Neural cell (in vitro differentiated cells): ENCODE measurements around the gene RFX3.

Experiments
- EP300 ChIP-seq: fragments of 450-650 bp; conservative IDR thresholded peaks from 2 replicates; pipeline ENCODE4 v1.6.1; 2014; ENCODE audit warnings: antibody characterized with exemption, mild to moderate bottlenecking, moderate library complexity; ENCODE audit not compliant: poor library complexity, severe bottlenecking
- EZH2 ChIP-seq: fragments of 200-600, 300-800 bp; shearing (Covaris generic), sonication (generic); IDR thresholded peaks from 2 replicates; pipeline ENCODE4 v1.6.1; 2014; ENCODE audit warnings: antibody characterized with exemption, low read length, borderline replicate concordance, mild to moderate bottlenecking; ENCODE audit not compliant: insufficient read depth, poor library complexity, severe bottlenecking
- MXI1 ChIP-seq: fragments of 450-650 bp; conservative IDR thresholded peaks from 2 replicates; pipeline ENCODE4 v1.6.1; 2014; ENCODE audit warnings: antibody characterized with exemption, mild to moderate bottlenecking; ENCODE audit not compliant: poor library complexity, severe bottlenecking
- POLR2AphosphoS5 ChIP-seq: IDR thresholded peaks from 2 replicates; pipeline ENCODE4 v1.6.1; 2012
- SMC3 ChIP-seq: fragments of 450-650 bp; conservative IDR thresholded peaks from 2 replicates; pipeline ENCODE4 v1.6.1; 2014; ENCODE audit warnings: antibody characterized with exemption, mild to moderate bottlenecking, moderate library complexity; ENCODE audit not compliant: poor library complexity
- TF ChIP-seq, protein P1 (sequence below): fragments of 450-650 bp; IDR thresholded peaks from 2 replicates; pipeline ENCODE4 v1.5.1; 2014; ENCODE audit warnings: antibody characterized with exemption, mild to moderate bottlenecking, moderate library complexity; ENCODE audit not compliant: poor library complexity, severe bottlenecking

DNA sequence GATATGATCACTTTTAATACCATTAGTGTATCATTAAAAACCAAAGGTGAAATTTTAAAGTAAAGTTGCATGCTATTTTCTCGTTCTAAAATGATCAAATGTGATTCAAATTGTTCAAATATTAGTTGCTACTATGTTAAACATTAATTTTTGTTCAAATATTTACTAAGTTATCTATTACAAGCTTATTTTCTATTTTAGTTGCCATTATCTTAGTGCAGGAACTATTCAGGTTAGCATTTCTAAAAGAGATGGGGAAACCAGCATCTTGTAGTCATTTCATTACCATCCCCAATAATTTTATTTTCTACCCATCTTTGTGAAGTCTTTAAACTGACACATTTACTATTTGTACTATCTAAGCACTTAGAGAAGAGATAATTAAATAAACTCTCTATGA is 166.0 kb downstream of the RFX3 start:
- TF ChIP-seq, protein P1, sequence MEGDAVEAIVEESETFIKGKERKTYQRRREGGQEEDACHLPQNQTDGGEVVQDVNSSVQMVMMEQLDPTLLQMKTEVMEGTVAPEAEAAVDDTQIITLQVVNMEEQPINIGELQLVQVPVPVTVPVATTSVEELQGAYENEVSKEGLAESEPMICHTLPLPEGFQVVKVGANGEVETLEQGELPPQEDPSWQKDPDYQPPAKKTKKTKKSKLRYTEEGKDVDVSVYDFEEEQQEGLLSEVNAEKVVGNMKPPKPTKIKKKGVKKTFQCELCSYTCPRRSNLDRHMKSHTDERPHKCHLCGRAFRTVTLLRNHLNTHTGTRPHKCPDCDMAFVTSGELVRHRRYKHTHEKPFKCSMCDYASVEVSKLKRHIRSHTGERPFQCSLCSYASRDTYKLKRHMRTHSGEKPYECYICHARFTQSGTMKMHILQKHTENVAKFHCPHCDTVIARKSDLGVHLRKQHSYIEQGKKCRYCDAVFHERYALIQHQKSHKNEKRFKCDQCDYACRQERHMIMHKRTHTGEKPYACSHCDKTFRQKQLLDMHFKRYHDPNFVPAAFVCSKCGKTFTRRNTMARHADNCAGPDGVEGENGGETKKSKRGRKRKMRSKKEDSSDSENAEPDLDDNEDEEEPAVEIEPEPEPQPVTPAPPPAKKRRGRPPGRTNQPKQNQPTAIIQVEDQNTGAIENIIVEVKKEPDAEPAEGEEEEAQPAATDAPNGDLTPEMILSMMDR = no peak
- TF ChIP-seq EZH2 (no peak), EP300 (no peak), MXI1 (no peak), POLR2AphosphoS5 (no peak), SMC3 (no peak)
